K562 (cell line): ENCODE data around the gene CALR3. TPM values are rescaled to one million over a fixed set of nuclear protein-coding genes. Genes with fewer than 3 reads are reported as not detected.
A peak's percentile ranks its signal among the peaks of the same experiment; 100 is the strongest.

Source experiments
- ARID1B ChIP-seq: fragments of 450-650 bp; IDR thresholded peaks from 2 replicates; pipeline ENCODE4 v1.6.1; 2016; ENCODE audit warnings: antibody characterized with exemption, mild to moderate bottlenecking, inconsistent platforms
- ATF3 ChIP-seq, 2 experiments: fragments of 450-650 bp in 1 of 2; sonication (generic) in 1 of 2; formaldehyde crosslinking in 1 of 2; IDR thresholded peaks in 1 of 2; conservative IDR thresholded peaks in 1 of 2; 2 replicates each; pipeline versions ENCODE4 v1.6.1 to v1.8.1; 2016 to 2023; ENCODE audit warnings: mild to moderate bottlenecking in 2 of 2, moderate library complexity in 2 of 2, inconsistent platforms in 1 of 2, missing genetic modification reagents in 1 of 2
- CBFA2T2 ChIP-seq: fragments of 450-650 bp; conservative IDR thresholded peaks from 2 replicates; pipeline ENCODE4 v1.6.1; 2017; ENCODE audit warnings: mild to moderate bottlenecking
- CHD1 ChIP-seq: fragments of 200-600 bp; sonication (generic); IDR thresholded peaks from one replicate; pipeline ENCODE4 v1.6.1; 2012; ENCODE audit warnings: mild to moderate bottlenecking, moderate library complexity, low read length, inconsistent platforms
- CXXC5 ChIP-seq: fragments of 250-450 bp; sonication (Bioruptor Pico); IDR thresholded peaks from 2 replicates; pipeline ENCODE4 v1.8.0; 2022; ENCODE audit warnings: inconsistent platforms, mild to moderate bottlenecking, moderate library complexity
- E2F6 ChIP-seq, 2 experiments: IDR thresholded peaks; 2 replicates each; pipeline ENCODE4 v1.6.1; 2011; ENCODE audit warnings: borderline replicate concordance in 1 of 2, control low read depth in 1 of 2, low read depth in 1 of 2, low read length in 1 of 2, mild to moderate bottlenecking in 1 of 2, mixed read lengths in 1 of 2, moderate library complexity in 1 of 2; ENCODE audit not compliant: insufficient read depth in 1 of 2, insufficient read length in 1 of 2, poor library complexity in 1 of 2, severe bottlenecking in 1 of 2; ENCODE audit errors: extremely low read depth in 1 of 2
- ELF2 ChIP-seq: fragments of 250-450 bp; sonication (Bioruptor Pico); IDR thresholded peaks from 2 replicates; pipeline ENCODE4 v1.5.0; 2021; ENCODE audit warnings: mild to moderate bottlenecking
- ETV6 ChIP-seq, 3 experiments: fragments of 150-350 bp in 1 of 3; sonication (generic) in 1 of 3; formaldehyde crosslinking in 1 of 3; IDR thresholded peaks; 2 replicates each; pipeline versions ENCODE4 v1.6.1 to v1.8.0; 2014 to 2022; ENCODE audit warnings: borderline replicate concordance in 2 of 3, low read depth in 2 of 3, antibody characterized with exemption in 1 of 3, low read length in 1 of 3, mild to moderate bottlenecking in 1 of 3, missing genetic modification reagents in 1 of 3
- HES1 ChIP-seq: fragments of 450-650 bp; IDR thresholded peaks from 2 replicates; pipeline ENCODE4 v1.6.1; 2016; ENCODE audit warnings: low read depth, mild to moderate bottlenecking, moderate library complexity
- LEF1 ChIP-seq: fragments of 450-650 bp; IDR thresholded peaks from 2 replicates; pipeline ENCODE4 v1.6.1; 2016; ENCODE audit warnings: mild to moderate bottlenecking
- MYC ChIP-seq, 2 experiments: fragments of 250-450 bp in 1 of 2; sonication (Bioruptor Pico) in 1 of 2; IDR thresholded peaks; 2 replicates each; pipeline versions ENCODE4 v1.5.1 to v1.6.1; 2012 to 2021; ENCODE audit warnings: low read depth in 2 of 2, borderline replicate concordance in 1 of 2, improper control_type of control experiment in 1 of 2, low read length in 1 of 2, mild to moderate bottlenecking in 1 of 2, moderate library complexity in 1 of 2
- NRF1 ChIP-seq, 2 experiments: fragments of 450-650 bp; IDR thresholded peaks in 1 of 2; conservative IDR thresholded peaks in 1 of 2; 2 replicates each; pipeline ENCODE4 v1.6.1; 2014; ENCODE audit warnings: mild to moderate bottlenecking in 2 of 2
- RNF2 ChIP-seq: sonication (generic); IDR thresholded peaks from 2 replicates; pipeline ENCODE4 v1.6.1; 2016
- SRF ChIP-seq, 2 experiments: fragments of 250-450, 450-650 bp in 1 of 2; sonication (Bioruptor Pico) in 1 of 2; sonication (generic) in 1 of 2; formaldehyde crosslinking; IDR thresholded peaks; 2 replicates each; pipeline versions ENCODE4 v1.5.0 to v1.5.1; 2020 to 2022; ENCODE audit warnings: mild to moderate bottlenecking in 1 of 2, missing genetic modification reagents in 1 of 2
- TAF15 ChIP-seq: fragments of 200-400 bp; formaldehyde crosslinking; IDR thresholded peaks from 2 replicates; pipeline ENCODE4 v1.6.1; 2017; ENCODE audit warnings: mild to moderate bottlenecking, low read depth, low read length, moderate library complexity
- TBP ChIP-seq: optimal IDR thresholded peaks from 2 replicates; pipeline ENCODE3; 2011; ENCODE audit warnings: low read depth, low read length, improper control_type of control experiment
- TOE1 ChIP-seq, 2 experiments: fragments of 450-650 bp in 1 of 2; sonication (generic) in 1 of 2; formaldehyde crosslinking in 1 of 2; IDR thresholded peaks; 2 replicates each; pipeline versions ENCODE4 v1.7.1 to v1.8.0; 2016 to 2022; ENCODE audit warnings: borderline replicate concordance in 2 of 2, mild to moderate bottlenecking in 2 of 2, antibody characterized with exemption in 1 of 2, inconsistent platforms in 1 of 2, low read depth in 1 of 2, missing genetic modification reagents in 1 of 2, moderate library complexity in 1 of 2
- ZNF3 ChIP-seq: fragments of 250-450 bp; sonication (Bioruptor Pico); IDR thresholded peaks from 2 replicates; pipeline ENCODE4 v1.5.0; 2021; ENCODE audit warnings: mild to moderate bottlenecking, moderate library complexity
- ZNF766 ChIP-seq: fragments of 200-800 bp; sonication (Bioruptor generic); conservative IDR thresholded peaks from 2 replicates; pipeline ENCODE4 v1.6.1; 2016; ENCODE audit warnings: missing genetic modification characterization, missing compliant biosample characterization
- polyA plus RNA-seq, 8 experiments: library from polyadenylated mRNA; depleted of rRNA in 4 of 8; stranded (reverse) in 5 of 8; unstranded in 3 of 8; fragments of >200 nt; fragmentation: Nextera tagmentation in 2 of 8; fragmentation: Illumina TruSeq in 1 of 8; extraction: Ambion mirVana in 2 of 8; extraction: Trizol in 1 of 8; gene quantifications; 2 replicates each; pipeline versions ENCODE4 v1.2.1 to v1.2.3, GENCODE V29; 2011 to 2014; ENCODE audit warnings: inconsistent platforms in 1 of 8, missing spikeins in 1 of 8
- total RNA-seq, 7 experiments: library from RNA; depleted of rRNA in 6 of 7; stranded (reverse); fragments of >200 nt in 6 of 7; fragmentation: Illumina TruSeq in 2 of 7; extraction: Trizol in 2 of 7; gene quantifications; 2 replicates each; pipeline versions ENCODE4 v1.2.1 to v1.2.3, GENCODE V29; 2011 to 2021; ENCODE audit warnings: low replicate concordance in 1 of 7

Gene CALR3
- total and polyA plus RNA-seq, 9 of the 15 experiments (the other 6 are each of a cell fraction or from before 2014, with no cell fraction given) = 0.15 to 0.41 (median 0.22) TPM; not detected in 4

DNA sequence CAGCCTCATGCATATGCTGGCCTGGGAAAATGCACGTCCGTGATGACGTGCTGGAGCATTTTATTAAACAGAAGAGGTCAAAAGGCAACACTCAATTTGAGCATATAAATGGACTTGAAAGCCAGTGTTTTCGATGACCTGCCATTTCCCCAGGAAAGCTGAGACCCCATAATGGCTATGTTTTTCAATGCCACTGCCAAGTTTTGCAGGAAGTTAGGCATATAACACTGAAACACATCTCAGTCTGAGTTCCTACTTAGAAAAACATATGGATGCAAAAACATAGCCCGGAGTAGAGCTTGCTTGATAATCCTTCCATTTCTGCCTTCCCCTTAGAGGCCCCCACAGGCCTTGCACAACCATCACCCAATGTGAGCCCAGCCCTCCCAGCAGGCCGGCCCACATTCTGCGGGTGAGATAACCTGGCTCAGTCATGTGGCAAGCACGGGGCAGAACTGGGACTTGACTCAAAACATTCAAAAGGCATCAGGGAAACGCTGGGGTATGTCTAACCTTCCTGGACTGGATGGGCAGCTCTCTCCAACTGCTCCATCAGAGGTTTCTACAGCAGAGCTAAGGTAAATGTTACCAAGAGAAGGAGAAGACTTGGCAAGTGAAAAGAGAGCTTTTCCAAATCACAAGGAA is 49.1 kb downstream of the CALR3 start (continued):
- no peak for TF ChIP-seq ZNF3
- TF ChIP-seq NRF1 (conservative IDR thresholded peaks at IDR 0.05 in 1 of 2, IDR thresholded peaks at IDR 0.05 in 1 of 2) = 0 out of 4 replicates have a peak, but pooled peaks of 1 of the 2 experiments have one; percentile 19
- peak; percentile 30 for TF ChIP-seq TBP
- TF ChIP-seq CHD1 = no peak
- TF ChIP-seq ARID1B = no peak
- peak; percentile 28 for TF ChIP-seq CBFA2T2
- TF ChIP-seq TOE1 (IDR thresholded peaks at IDR 0.05; ENCODE audit: borderline replicate concordance) = peak; percentile 50; the same call in 1 of the 2 replicates
- no peak for TF ChIP-seq TOE1 (CRISPR knock-in tag; IDR thresholded peaks at IDR 0.05; ENCODE audit: borderline replicate concordance, low read depth)
- TF ChIP-seq E2F6 (IDR thresholded peaks at IDR 0.05; ENCODE audit: borderline replicate concordance in 1 of 2, extremely low read depth in 1 of 2, insufficient read depth in 1 of 2, insufficient read length in 1 of 2, low read depth in 1 of 2, low read length in 1 of 2, poor library complexity in 1 of 2, severe bottlenecking in 1 of 2) = peak; percentile 28 to 64
- TF ChIP-seq RNF2 = peak; percentile 77; the same call in 1 of the 2 replicates
- TF ChIP-seq ELF2 (CRISPR knock-in tag) = no peak
- 0 out of 2 replicates have a peak, but pooled peaks have one; percentile 31 for TF ChIP-seq HES1
- TF ChIP-seq ZNF766 (CRISPR knock-in tag) = 0 out of 2 replicates have a peak, but pooled peaks have one; percentile 53
- no peak for TF ChIP-seq ETV6 (IDR thresholded peaks at IDR 0.05; ENCODE audit: borderline replicate concordance in 1 of 2, low read depth in 2 of 2, low read length in 1 of 2)
- TF ChIP-seq ETV6 (CRISPR knock-in tag; IDR thresholded peaks at IDR 0.05; ENCODE audit: borderline replicate concordance) = no peak
- TF ChIP-seq CXXC5 = peak; percentile 46; the same call in 1 of the 2 replicates
- TF ChIP-seq TAF15 = no peak
- TF ChIP-seq SRF (CRISPR knock-in tag; IDR thresholded peaks at IDR 0.05) = 0 out of 4 replicates have a peak, but pooled peaks of 1 of the 2 experiments have one; percentile 33
- peak; percentile 52; the same call in 1 of the 2 replicates for TF ChIP-seq LEF1
- peak; percentile 37; the same call in 1 of the 2 replicates for TF ChIP-seq ATF3 (IDR thresholded peaks at IDR 0.05)
- TF ChIP-seq ATF3 (CRISPR knock-in tag; conservative IDR thresholded peaks at IDR 0.05) = no peak
- TF ChIP-seq MYC (IDR thresholded peaks at IDR 0.05; ENCODE audit: low read depth, low read length) = peak; percentile 78
- no peak for TF ChIP-seq MYC (CRISPR knock-in tag; IDR thresholded peaks at IDR 0.05; ENCODE audit: borderline replicate concordance, low read depth)
